Suprapubic skin (tissue), 4 donors: ENCODE data around the gene CACNA1I. TPM values are rescaled to one million over a fixed set of nuclear protein-coding genes. Genes with fewer than 3 reads are reported as not detected.
A peak's percentile ranks its signal among the peaks of the same experiment; 100 is the strongest.

Source experiments
- DNase-seq, 2 donors: peaks; one replicate each; pipeline ENCODE4 v3.0.0-alpha.2; 2019; ENCODE audit warnings: low spot score in 2 of 2
- H3K27ac ChIP-seq: fragments of 200-600 bp; sonication (generic); one replicate; pipeline ENCODE4 v1.5.1; 2019
- H3K27me3 ChIP-seq: fragments of 200-600 bp; sonication (generic); one replicate; pipeline ENCODE4 v1.5.1; 2019
- H3K36me3 ChIP-seq: fragments of 200-600 bp; sonication (generic); one replicate; pipeline ENCODE4 v1.5.1; 2019
- H3K4me1 ChIP-seq: fragments of 200-600 bp; sonication (generic); one replicate; pipeline ENCODE4 v1.5.1; 2019
- H3K4me3 ChIP-seq: fragments of 200-600 bp; sonication (generic); one replicate; pipeline ENCODE4 v1.5.1; 2019; ENCODE audit warnings: mild to moderate bottlenecking
- H3K9me3 ChIP-seq: fragments of 200-600 bp; sonication (generic); one replicate; pipeline ENCODE4 v1.5.1; 2019
- EP300 ChIP-seq: sonication (generic); formaldehyde crosslinking; IDR thresholded peaks from one replicate; pipeline ENCODE4 v1.6.1; 2017; ENCODE audit warnings: antibody characterized with exemption
- POLR2A ChIP-seq, 2 donors: fragments of 450-650 bp; IDR thresholded peaks; one replicate each; pipeline ENCODE4 v1.6.1; 2017; ENCODE audit warnings: antibody characterized with exemption in 2 of 2, mild to moderate bottlenecking in 2 of 2, moderate library complexity in 2 of 2
- POLR2AphosphoS5 ChIP-seq, 3 donors: sonication (generic); formaldehyde crosslinking; IDR thresholded peaks; one replicate each; pipeline ENCODE4 v1.6.1; 2017; ENCODE audit warnings: antibody characterized with exemption in 3 of 3
- WGBS: methylation state at CpG from one replicate; pipeline ENCODE4 v1.1.5; 2018; 5-methylcytosine and 5-hydroxymethylcytosine counted together
- total RNA-seq, 4 donors: library from RNA; depleted of rRNA; stranded (reverse); fragments of >200 nt; gene quantifications; one replicate each; pipeline ENCODE4 v1.1.0, GENCODE V29; 2016
- TF ChIP-seq, protein P1 (sequence below), 2 donors: fragments of 200-600 bp in 1 of 2; fragments of 450-650 bp in 1 of 2; sonication (generic) in 1 of 2; IDR thresholded peaks; one replicate each; pipeline ENCODE4 v1.5.1; 2016 to 2019; ENCODE audit warnings: antibody characterized with exemption in 2 of 2, mild to moderate bottlenecking in 1 of 2, moderate library complexity in 1 of 2

The CACNA1I gene
- total RNA-seq, 4 donors from 2014 or later, result 0.08 to 0.80 (median 0.17) TPM; not detected in 1

GRCh38 chr22:39558254-39558727 lies 12.3 kb upstream of the CACNA1I start:
- H3K4me3 ChIP-seq, result peak overlapping the region; percentile 45
- H3K36me3 ChIP-seq, result no peaks in the 10 kb centered on the region
- DNase-seq, result no peak
- H3K27me3 ChIP-seq, result peaks cover 56% of the 10 kb centered on the region
- 6% methylated on average over 17 of the region's 34 CpGs for WGBS
- no peaks in the 10 kb centered on the region for H3K9me3 ChIP-seq
- peaks cover 16% of the 10 kb centered on the region for H3K4me1 ChIP-seq
- TF ChIP-seq EP300 (no peak), POLR2AphosphoS5 (IDR thresholded peaks at IDR 0.05) (no peak), POLR2A (IDR thresholded peaks at IDR 0.05) (no peak)
- TF ChIP-seq, protein P1, sequence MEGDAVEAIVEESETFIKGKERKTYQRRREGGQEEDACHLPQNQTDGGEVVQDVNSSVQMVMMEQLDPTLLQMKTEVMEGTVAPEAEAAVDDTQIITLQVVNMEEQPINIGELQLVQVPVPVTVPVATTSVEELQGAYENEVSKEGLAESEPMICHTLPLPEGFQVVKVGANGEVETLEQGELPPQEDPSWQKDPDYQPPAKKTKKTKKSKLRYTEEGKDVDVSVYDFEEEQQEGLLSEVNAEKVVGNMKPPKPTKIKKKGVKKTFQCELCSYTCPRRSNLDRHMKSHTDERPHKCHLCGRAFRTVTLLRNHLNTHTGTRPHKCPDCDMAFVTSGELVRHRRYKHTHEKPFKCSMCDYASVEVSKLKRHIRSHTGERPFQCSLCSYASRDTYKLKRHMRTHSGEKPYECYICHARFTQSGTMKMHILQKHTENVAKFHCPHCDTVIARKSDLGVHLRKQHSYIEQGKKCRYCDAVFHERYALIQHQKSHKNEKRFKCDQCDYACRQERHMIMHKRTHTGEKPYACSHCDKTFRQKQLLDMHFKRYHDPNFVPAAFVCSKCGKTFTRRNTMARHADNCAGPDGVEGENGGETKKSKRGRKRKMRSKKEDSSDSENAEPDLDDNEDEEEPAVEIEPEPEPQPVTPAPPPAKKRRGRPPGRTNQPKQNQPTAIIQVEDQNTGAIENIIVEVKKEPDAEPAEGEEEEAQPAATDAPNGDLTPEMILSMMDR (IDR thresholded peaks at IDR 0.05), result no peak
- no peak overlapping the region for H3K27ac ChIP-seq

DNA sequence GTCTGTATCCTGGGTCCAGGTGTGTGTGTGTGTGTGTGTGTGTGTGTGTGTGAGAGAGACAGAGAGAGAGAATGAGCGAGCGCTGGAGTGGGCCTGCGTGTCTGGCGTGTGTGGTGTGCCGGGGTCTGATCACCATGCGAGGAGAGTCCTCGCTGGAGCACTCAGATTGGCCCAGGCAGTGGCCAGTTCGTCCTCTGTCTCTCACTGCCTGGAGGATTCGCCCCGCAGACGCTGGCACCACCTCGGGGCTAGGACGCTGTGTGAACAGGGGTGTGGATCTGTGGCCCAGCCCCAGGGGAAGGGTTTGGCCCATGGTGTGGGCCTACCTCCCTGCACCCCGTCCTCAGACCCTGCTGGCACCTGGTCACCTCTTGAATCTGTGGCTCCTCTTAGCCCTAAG lies 11.6 kb upstream of the CACNA1I start:
- H3K4me1 ChIP-seq, result peaks cover 16% of the 10 kb centered on the region
- H3K9me3 ChIP-seq, result no peaks in the 10 kb centered on the region
- no peak overlapping the region for H3K4me3 ChIP-seq
- no peak overlapping the region for H3K27ac ChIP-seq
- TF ChIP-seq EP300 (no peak), POLR2AphosphoS5 (IDR thresholded peaks at IDR 0.05) (no peak), POLR2A (IDR thresholded peaks at IDR 0.05) (no peak)
- TF ChIP-seq, protein P1 (IDR thresholded peaks at IDR 0.05), result no peak
- peaks cover 55% of the 10 kb centered on the region for H3K27me3 ChIP-seq
- WGBS, result 89% methylated on average over 6 of the region's 14 CpGs
- no peaks in the 10 kb centered on the region for H3K36me3 ChIP-seq
- DNase-seq, result no peak

DNA sequence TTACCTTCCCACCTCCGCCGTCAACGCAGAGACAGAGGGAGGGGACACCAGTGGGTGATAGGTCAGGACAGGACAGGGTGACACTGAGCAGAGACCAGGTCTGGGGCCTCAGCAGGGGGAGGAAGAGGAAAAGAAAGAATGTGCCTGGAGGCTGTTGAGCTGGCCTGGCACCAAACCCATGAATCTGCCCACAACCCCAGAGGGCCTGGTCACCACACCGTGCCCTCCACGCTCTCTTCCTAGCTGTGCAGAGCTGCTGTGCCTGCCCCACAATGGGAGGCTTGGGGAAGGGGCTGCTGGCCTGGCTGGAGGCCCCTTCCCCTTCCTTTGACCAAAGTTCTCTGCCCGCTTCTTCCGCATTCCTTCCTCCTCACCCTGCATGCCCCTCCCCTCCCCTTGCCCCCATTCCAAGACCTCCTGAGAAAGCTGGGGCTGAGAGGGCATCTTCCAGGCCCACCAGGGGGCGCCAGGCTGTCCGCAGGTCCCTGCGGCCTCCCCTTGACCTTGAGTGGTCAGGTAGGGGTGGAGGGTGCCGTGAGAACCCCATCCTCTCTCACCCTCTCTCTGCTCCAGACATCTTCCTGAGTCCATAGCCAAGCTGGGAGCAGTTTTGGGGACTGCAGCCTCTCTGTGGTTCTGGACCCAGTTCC lies 11.0 kb upstream of the CACNA1I start:
- TF ChIP-seq, protein P1 (IDR thresholded peaks at IDR 0.05), result peak in 1 of 2 donors; percentile 15
- no peak for TF ChIP-seq POLR2AphosphoS5 (IDR thresholded peaks at IDR 0.05)
- Histone ChIP-seq H3K36me3 (no peaks in the 10 kb centered on the region), H3K27me3 (peaks cover 50% of the 10 kb centered on the region), H3K4me1 (peaks cover 16% of the 10 kb centered on the region), H3K27ac (no peak overlapping the region), H3K4me3 (no peak overlapping the region), H3K9me3 (no peaks in the 10 kb centered on the region)
- DNase-seq, result no peak
- WGBS, result 44% methylated on average over 11 of the region's 11 CpGs

- Histone ChIP-seq H3K36me3 (no peaks in the 10 kb centered on the region), H3K27me3 (peaks cover 52% of the 10 kb centered on the region), H3K27ac (no peak overlapping the region), H3K9me3 (no peaks in the 10 kb centered on the region), H3K4me1 (peaks cover 16% of the 10 kb centered on the region), H3K4me3 (no peak overlapping the region)
- TF ChIP-seq EP300 (no peak), POLR2A (IDR thresholded peaks at IDR 0.05) (no peak), POLR2AphosphoS5 (IDR thresholded peaks at IDR 0.05) (no peak)
- TF ChIP-seq, protein P1 (IDR thresholded peaks at IDR 0.05), result no peak
- DNase-seq, result no peak
- WGBS, result 28% methylated on average over 4 of the region's 6 CpGs
These were observed 10.4 kb upstream of the CACNA1I start for GRCh38 chr22:39560127-39560526.

- TF ChIP-seq POLR2A (IDR thresholded peaks at IDR 0.05) (no peak), POLR2AphosphoS5 (IDR thresholded peaks at IDR 0.05) (no peak), EP300 (no peak)
- TF ChIP-seq, protein P1 (IDR thresholded peaks at IDR 0.05), result no peak
- H3K36me3 ChIP-seq, result no peaks in the 10 kb centered on the region
- peaks cover 7% of the 10 kb centered on the region for H3K4me1 ChIP-seq
- H3K27ac ChIP-seq, result no peak overlapping the region
- no peaks in the 10 kb centered on the region for H3K9me3 ChIP-seq
- H3K4me3 ChIP-seq, result no peak overlapping the region
- WGBS, result 85% methylated on average over 9 of the region's 9 CpGs
- peaks cover 35% of the 10 kb centered on the region for H3K27me3 ChIP-seq
- no peak for DNase-seq
These were observed 7.6 kb upstream of the CACNA1I start for GRCh38 chr22:39562839-39563489.
